Natural killer cell (primary cell): ENCODE measurements around the gene DCLRE1C. TPM values are rescaled to one million over a fixed set of nuclear protein-coding genes. Genes with fewer than 3 reads are reported as not detected.

ENCODE experiments used
- ATAC-seq, 3 donors: fragments of 150-1000 bp in 2 of 3; fragments of 200-7000 bp in 1 of 3; cut with Tn5 transposase; 1 replicate in 1 of 3; 2 replicates in 2 of 3; pipeline ENCODE4 v1.10.0; 2021; ENCODE audit warnings: mild to moderate bottlenecking in 2 of 3, moderate library complexity in 2 of 3
- DNase-seq, 2 donors: peaks; one replicate each; pipeline versions ENCODE4 v3.0.0 to v3.0.0-alpha.2; 2013 to 2021; ENCODE audit warnings: mixed read lengths in 1 of 2
- H3K27ac ChIP-seq: one replicate; pipeline ENCODE4 v1.5.1; 2013; ENCODE audit warnings: mild to moderate bottlenecking, low read length
- H3K27me3 ChIP-seq: one replicate; pipeline ENCODE4 v1.6.1; 2013; ENCODE audit warnings: low read length; ENCODE audit not compliant: control insufficient read depth, insufficient read depth
- H3K36me3 ChIP-seq: one replicate; pipeline ENCODE4 v1.6.1; 2013; ENCODE audit warnings: low read length; ENCODE audit not compliant: control insufficient read depth, insufficient read depth
- H3K4me1 ChIP-seq: one replicate; pipeline ENCODE4 v1.6.1; 2013; ENCODE audit warnings: low read length; ENCODE audit not compliant: control insufficient read depth, insufficient read depth
- H3K4me3 ChIP-seq: one replicate; pipeline ENCODE4 v1.5.1; 2013; ENCODE audit warnings: low read length
- H3K9me3 ChIP-seq: one replicate; pipeline ENCODE4 v1.6.1; 2013; ENCODE audit warnings: low read length; ENCODE audit not compliant: control insufficient read depth, insufficient read depth
- H3K27ac Mint-ChIP-seq, 2 donors: one replicate each; pipeline ENCODE4 v1.8.0; 2022; ENCODE audit warnings: mild to moderate bottlenecking in 2 of 2, mixed read lengths in 2 of 2, moderate library complexity in 1 of 2
- H3K27me3 Mint-ChIP-seq, 2 donors: one replicate each; pipeline ENCODE4 v1.8.0; 2022; ENCODE audit warnings: low read depth in 2 of 2, mixed read lengths in 2 of 2
- H3K36me3 Mint-ChIP-seq: one replicate; pipeline ENCODE4 v1.8.0; 2022; ENCODE audit warnings: mixed read lengths
- H3K4me1 Mint-ChIP-seq, 2 donors: one replicate each; pipeline ENCODE4 v1.8.0; 2022; ENCODE audit warnings: mixed read lengths in 2 of 2
- H3K4me3 Mint-ChIP-seq: one replicate; pipeline ENCODE4 v1.8.0; 2022; ENCODE audit warnings: mild to moderate bottlenecking, moderate library complexity, mixed read lengths
- H3K9me3 Mint-ChIP-seq, 2 donors: one replicate each; pipeline ENCODE4 v1.8.0; 2022; ENCODE audit warnings: mixed read lengths in 2 of 2
- WGBS: methylation state at CpG from one replicate; pipeline ENCODE4 v1.1.7; 2013; ENCODE audit warnings: missing lambda C conversion rate; ENCODE audit not compliant: insufficient coverage; 5-methylcytosine and 5-hydroxymethylcytosine counted together
- intact Hi-C: fragments of 100-400 bp; cut with micrococcal nuclease; formaldehyde crosslinking; loops from one replicate; pipeline ENCODE4 v1.14.2; 2022
- total RNA-seq, 4 donors: library from RNA; stranded (reverse); fragments of 120-200 nt in 1 of 4; gene quantifications; one replicate each; pipeline versions ENCODE4 v1.2.3 to v1.2.4, GENCODE V29; 2013 to 2022
- TF ChIP-seq, protein P1 (sequence below): fragments of 200-600 bp; IDR thresholded peaks from one replicate; pipeline ENCODE4 v1.8.0; 2022; ENCODE audit warnings: antibody characterized with exemption

The DCLRE1C gene
- total RNA-seq, 3 donors from 2014 or later (not counting 1 experiment from before 2014, with no cell fraction given) = 21.7 to 31.3 (median 22.3) TPM

DNA sequence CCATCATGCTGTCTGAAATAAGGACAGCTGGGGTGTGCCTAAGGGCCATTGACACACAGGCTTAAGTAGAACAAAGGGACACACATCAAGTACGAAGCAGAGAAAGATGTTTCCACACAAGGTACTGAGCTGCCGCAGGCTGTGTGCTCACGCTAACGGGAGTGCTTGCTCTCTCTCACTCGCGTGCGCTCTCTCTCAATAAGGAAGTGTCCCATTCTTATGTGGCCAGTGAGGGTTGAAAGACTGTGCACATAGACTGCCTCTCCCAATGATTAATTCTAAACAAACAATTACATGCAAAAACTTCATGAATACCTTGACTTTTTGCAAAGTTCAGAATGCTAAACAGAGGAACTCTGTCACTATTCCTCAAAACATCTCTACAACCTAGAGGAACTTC is 29.9 kb downstream of the DCLRE1C start:
- ATAC-seq (no peak), DNase-seq (no peak)
- Mint-ChIP-seq H3K36me3 (peaks cover 27% of the 10 kb centered on the region), H3K4me3 (no peak overlapping the region), H3K27ac (no peak overlapping the region), H3K9me3 (no peaks in the 10 kb centered on the region), H3K4me1 (peaks cover 0 to 5% of the 10 kb centered on the region in 2 donors), H3K27me3 (no peaks in the 10 kb centered on the region)
- Histone ChIP-seq H3K4me1 (no peaks in the 10 kb centered on the region), H3K27ac (no peak overlapping the region), H3K27me3 (no peaks in the 10 kb centered on the region), H3K9me3 (no peaks in the 10 kb centered on the region), H3K4me3 (no peak overlapping the region), H3K36me3 (peaks cover 77% of the 10 kb centered on the region)
- 97% methylated on average over 7 of the region's 7 CpGs for WGBS
- TF ChIP-seq, protein P1, sequence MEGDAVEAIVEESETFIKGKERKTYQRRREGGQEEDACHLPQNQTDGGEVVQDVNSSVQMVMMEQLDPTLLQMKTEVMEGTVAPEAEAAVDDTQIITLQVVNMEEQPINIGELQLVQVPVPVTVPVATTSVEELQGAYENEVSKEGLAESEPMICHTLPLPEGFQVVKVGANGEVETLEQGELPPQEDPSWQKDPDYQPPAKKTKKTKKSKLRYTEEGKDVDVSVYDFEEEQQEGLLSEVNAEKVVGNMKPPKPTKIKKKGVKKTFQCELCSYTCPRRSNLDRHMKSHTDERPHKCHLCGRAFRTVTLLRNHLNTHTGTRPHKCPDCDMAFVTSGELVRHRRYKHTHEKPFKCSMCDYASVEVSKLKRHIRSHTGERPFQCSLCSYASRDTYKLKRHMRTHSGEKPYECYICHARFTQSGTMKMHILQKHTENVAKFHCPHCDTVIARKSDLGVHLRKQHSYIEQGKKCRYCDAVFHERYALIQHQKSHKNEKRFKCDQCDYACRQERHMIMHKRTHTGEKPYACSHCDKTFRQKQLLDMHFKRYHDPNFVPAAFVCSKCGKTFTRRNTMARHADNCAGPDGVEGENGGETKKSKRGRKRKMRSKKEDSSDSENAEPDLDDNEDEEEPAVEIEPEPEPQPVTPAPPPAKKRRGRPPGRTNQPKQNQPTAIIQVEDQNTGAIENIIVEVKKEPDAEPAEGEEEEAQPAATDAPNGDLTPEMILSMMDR = no peak
- intact Hi-C loops = no loop called here

DNA sequence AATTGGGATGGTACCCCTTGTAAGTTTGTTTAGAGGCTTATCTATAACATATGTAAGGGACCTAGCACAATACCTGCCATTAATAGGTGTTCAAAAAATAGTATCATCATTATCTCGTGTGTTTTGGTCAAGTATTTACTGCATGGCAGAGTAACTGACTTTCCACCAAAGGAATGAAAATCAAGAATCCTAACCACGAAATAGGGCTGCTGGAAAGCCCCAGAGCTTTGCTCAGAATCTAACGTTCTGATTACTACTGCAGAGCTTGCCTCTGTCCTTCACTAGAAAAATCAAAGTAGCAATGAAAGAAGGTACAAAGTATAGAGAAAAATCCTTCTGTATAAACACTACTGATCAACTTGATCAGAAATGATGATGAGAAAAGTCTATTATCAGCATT is 34.9 kb downstream of the DCLRE1C start:
- TF ChIP-seq, protein P1 = no peak
- Mint-ChIP-seq H3K9me3 (no peaks in the 10 kb centered on the region), H3K27ac (peak overlapping the region in 1 of 2 donors; percentile 41), H3K36me3 (peaks cover 56% of the 10 kb centered on the region), H3K4me1 (peaks cover 12 to 13% of the 10 kb centered on the region in 2 donors), H3K4me3 (no peak overlapping the region), H3K27me3 (no peaks in the 10 kb centered on the region)
- no peaks in the 10 kb centered on the region for H3K9me3 ChIP-seq
- no peaks in the 10 kb centered on the region for H3K4me1 ChIP-seq
- peaks cover 87% of the 10 kb centered on the region for H3K36me3 ChIP-seq
- ATAC-seq (no peak), DNase-seq (no peak)
- no peak overlapping the region for H3K4me3 ChIP-seq
- H3K27me3 ChIP-seq = no peaks in the 10 kb centered on the region
- intact Hi-C loops = no loop called here
- 74% methylated on average over 3 of the region's 3 CpGs for WGBS
- H3K27ac ChIP-seq = no peak overlapping the region

DNA sequence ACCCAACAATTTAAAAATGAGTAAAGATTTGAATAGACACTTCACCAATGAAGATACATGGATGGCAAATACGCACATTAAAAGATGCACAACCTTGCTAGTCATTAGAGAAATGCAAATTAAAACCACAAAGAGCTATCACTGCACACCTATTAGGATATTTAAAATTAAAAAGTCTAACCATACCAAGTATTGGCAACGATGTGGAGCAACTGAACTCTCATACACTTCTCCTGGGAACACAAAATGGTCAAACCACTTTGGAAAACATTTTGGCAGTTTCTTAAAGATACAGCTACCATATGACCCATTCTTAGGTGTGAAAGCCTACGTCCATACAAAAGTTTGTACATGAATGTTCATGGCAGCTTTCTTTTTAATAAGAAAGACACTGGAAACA is 36.1 kb downstream of the DCLRE1C start:
- Mint-ChIP-seq H3K4me1 (peaks cover 17% of the 10 kb centered on the region in 2 donors), H3K27me3 (no peaks in the 10 kb centered on the region), H3K9me3 (no peaks in the 10 kb centered on the region), H3K36me3 (peaks cover 55% of the 10 kb centered on the region), H3K27ac (no peak overlapping the region), H3K4me3 (no peak overlapping the region)
- 96% methylated on average over 3 of the region's 3 CpGs for WGBS
- no peaks in the 10 kb centered on the region for H3K9me3 ChIP-seq
- H3K27me3 ChIP-seq = no peaks in the 10 kb centered on the region
- H3K4me3 ChIP-seq = no peak overlapping the region
- no peaks in the 10 kb centered on the region for H3K4me1 ChIP-seq
- intact Hi-C loops = no loop called here
- ATAC-seq = no peak
- H3K36me3 ChIP-seq = peaks cover 86% of the 10 kb centered on the region
- DNase-seq = no peak
- TF ChIP-seq, protein P1 = no peak
- H3K27ac ChIP-seq = no peak overlapping the region

DNA sequence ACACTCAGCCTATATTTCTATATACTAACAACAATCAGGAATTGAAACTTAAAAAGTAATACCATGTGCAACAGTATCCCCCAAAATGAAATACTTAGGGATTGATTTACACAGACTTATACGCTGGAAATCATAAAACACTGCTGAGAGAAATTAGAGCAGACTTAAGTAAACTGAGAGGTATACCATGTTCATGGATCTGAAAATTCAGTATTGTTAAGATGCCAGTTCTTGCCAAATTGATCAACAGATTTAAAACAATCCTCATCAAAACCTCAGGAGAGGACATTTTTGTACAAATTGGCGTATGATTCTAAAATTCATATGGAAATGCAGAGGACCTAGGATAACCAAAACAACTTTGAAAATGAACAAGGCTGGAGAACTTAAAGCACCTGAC is 37.3 kb downstream of the DCLRE1C start:
- Mint-ChIP-seq H3K4me1 (peaks cover 17% of the 10 kb centered on the region in 2 donors), H3K4me3 (no peak overlapping the region), H3K27me3 (no peaks in the 10 kb centered on the region), H3K36me3 (peaks cover 47% of the 10 kb centered on the region), H3K27ac (peak overlapping the region in 1 of 2 donors; percentile 11), H3K9me3 (no peaks in the 10 kb centered on the region)
- intact Hi-C loops = no loop called here
- no peaks in the 10 kb centered on the region for H3K4me1 ChIP-seq
- H3K9me3 ChIP-seq = no peaks in the 10 kb centered on the region
- H3K4me3 ChIP-seq = no peak overlapping the region
- TF ChIP-seq, protein P1 = no peak
- DNase-seq = no peak
- peaks cover 80% of the 10 kb centered on the region for H3K36me3 ChIP-seq
- no peak overlapping the region for H3K27ac ChIP-seq
- WGBS = 100% methylated on average over 2 of the region's 2 CpGs
- ATAC-seq = no peak
- H3K27me3 ChIP-seq = no peaks in the 10 kb centered on the region
